H1 (cell line): ENCODE data around the gene GRM5. TPM values are rescaled to one million over a fixed set of nuclear protein-coding genes. Genes with fewer than 3 reads are reported as not detected.
"Not testable (repeated sequence)": the region's sequence is repeated elsewhere in the genome, so short reads cannot be mapped to it uniquely, and the experiment has no call there.

ENCODE experiments used
- CTCF ChIA-PET: fragments of 300-600 bp; sonication (Branson Sonifier 250); formaldehyde crosslinking; loops from one replicate; lab custom pipeline; 2021; ENCODE audit not compliant: partially characterized antibody; lab: Charles Lee
- POLR2A ChIA-PET: fragments of 300-600 bp; sonication (Branson Sonifier 250); formaldehyde crosslinking; loops from one replicate; lab custom pipeline; 2021; ENCODE audit warnings: inconsistent platforms; ENCODE audit not compliant: partially characterized antibody; lab: Charles Lee
- DNase-seq, 2 experiments: peaks; one replicate each; pipeline versions ENCODE4 v3.0.0 to v3.0.0-alpha.2; 2010 to 2022; ENCODE audit warnings: low spot score in 2 of 2, low read depth in 1 of 2, mixed read lengths in 1 of 2
- FAIRE-seq: peaks from 2 replicates; lab custom pipeline; 2011; peaks lifted over from hg19 to GRCh38; lab: Jason Lieb, UNC
- H2AFZ ChIP-seq: 2 replicates; pipeline ENCODE4 v1.8.1; 2012; ENCODE audit warnings: low read length, inconsistent platforms
- H2AK5ac ChIP-seq: 2 replicates; pipeline ENCODE4 v1.6.1; 2013; ENCODE audit warnings: low read depth, low read length
- H2BK120ac ChIP-seq: replicated peaks from 2 replicates; pipeline ENCODE3; 2013; ENCODE audit warnings: low read depth, low read length, inconsistent platforms
- H2BK12ac ChIP-seq: 2 replicates; pipeline ENCODE4 v1.6.1; 2013; ENCODE audit warnings: low read depth, low read length
- H2BK15ac ChIP-seq: 2 replicates; pipeline ENCODE4 v1.6.1; 2013; ENCODE audit warnings: low read length
- H2BK20ac ChIP-seq: 2 replicates; pipeline ENCODE4 v1.6.1; 2013; ENCODE audit warnings: low read length
- H2BK5ac ChIP-seq: 2 replicates; pipeline ENCODE4 v1.6.1; 2013; ENCODE audit warnings: low read depth, low read length
- H3K14ac ChIP-seq: 2 replicates; pipeline ENCODE4 v1.6.1; 2013; ENCODE audit warnings: inconsistent platforms; ENCODE audit not compliant: insufficient read length
- H3K18ac ChIP-seq: 2 replicates; pipeline ENCODE4 v1.6.1; 2013; ENCODE audit warnings: low read length; ENCODE audit errors: extremely low read depth
- H3K23ac ChIP-seq: 2 replicates; pipeline ENCODE4 v1.6.1; 2013; ENCODE audit warnings: inconsistent platforms; ENCODE audit not compliant: insufficient read length
- H3K23me2 ChIP-seq: 2 replicates; pipeline ENCODE4 v1.6.1; 2013; ENCODE audit warnings: low read depth, low read length
- H3K27ac ChIP-seq: 2 replicates; pipeline ENCODE4 v1.6.1; 2011; ENCODE audit warnings: low read depth, low read length, inconsistent platforms
- H3K27me3 ChIP-seq, 4 experiments: replicated peaks in 1 of 4; 1 replicate in 1 of 4; 2 replicates in 3 of 4; pipeline versions ENCODE4 v1.6.1 to v1.8.1; 2011 to 2013; ENCODE audit warnings: low read length in 3 of 4, mild to moderate bottlenecking in 3 of 4, inconsistent platforms in 2 of 4, mixed read lengths in 2 of 4, moderate library complexity in 1 of 4; ENCODE audit not compliant: control insufficient read depth in 3 of 4, insufficient read depth in 3 of 4; ENCODE audit errors: extremely low read depth in 1 of 4
- H3K36me3 ChIP-seq, 4 experiments: 2 replicates each; pipeline versions ENCODE4 v1.6.1 to v1.8.1; 2011 to 2013; ENCODE audit warnings: mild to moderate bottlenecking in 4 of 4, low read length in 3 of 4, moderate library complexity in 2 of 4, control low read depth in 1 of 4, inconsistent platforms in 1 of 4; ENCODE audit not compliant: insufficient read depth in 4 of 4, control insufficient read depth in 2 of 4
- H3K4ac ChIP-seq: replicated peaks from 2 replicates; pipeline ENCODE3; 2013; ENCODE audit warnings: low read length, low read depth, mixed read lengths, inconsistent platforms; ENCODE audit not compliant: insufficient read length
- H3K4me1 ChIP-seq, 4 experiments: replicated peaks in 1 of 4; 1 replicate in 1 of 4; 2 replicates in 3 of 4; pipeline versions ENCODE4 v1.6.1 to v1.8.1; 2011 to 2013; ENCODE audit warnings: low read length in 3 of 4, inconsistent platforms in 2 of 4, mixed read lengths in 1 of 4; ENCODE audit not compliant: insufficient read depth in 4 of 4, control insufficient read depth in 3 of 4
- H3K4me2 ChIP-seq, 2 experiments: 2 replicates each; pipeline versions ENCODE4 v1.6.1 to v1.8.1; 2011 to 2013; ENCODE audit warnings: low read depth in 2 of 2, low read length in 2 of 2, control low read depth in 1 of 2, inconsistent platforms in 1 of 2, mild to moderate bottlenecking in 1 of 2; ENCODE audit not compliant: insufficient read depth in 1 of 2
- H3K4me3 ChIP-seq, 4 experiments: fragments of 200-600, 300-600 bp in 1 of 4; sonication (generic), shearing (Covaris generic), sonication (Bioruptor Twin) in 1 of 4; 2 replicates each; pipeline versions ENCODE4 v1.5.1 to v1.8.1; 2011 to 2016; ENCODE audit warnings: low read length in 4 of 4, low read depth in 3 of 4, control low read depth in 2 of 4, inconsistent platforms in 2 of 4, mild to moderate bottlenecking in 2 of 4, mixed read lengths in 1 of 4, moderate library complexity in 1 of 4; ENCODE audit not compliant: insufficient read depth in 2 of 4; ENCODE audit errors: extremely low read depth in 1 of 4
- H3K56ac ChIP-seq: replicated peaks from 2 replicates; pipeline ENCODE3; 2013; ENCODE audit warnings: low read depth, mild to moderate bottlenecking, mixed read lengths, low read length, inconsistent platforms; ENCODE audit not compliant: insufficient read length
- H3K79me1 ChIP-seq: 2 replicates; pipeline ENCODE4 v1.6.1; 2013; ENCODE audit warnings: low read depth, low read length, control low read depth
- H3K79me2 ChIP-seq, 2 experiments: 2 replicates each; pipeline versions ENCODE4 v1.6.1 to v1.8.1; 2012 to 2013; ENCODE audit warnings: low read length in 2 of 2, mild to moderate bottlenecking in 2 of 2, inconsistent platforms in 1 of 2; ENCODE audit not compliant: insufficient read depth in 2 of 2, control insufficient read depth in 1 of 2
- H3K9ac ChIP-seq, 4 experiments: replicated peaks in 1 of 4; 1 replicate in 1 of 4; 2 replicates in 3 of 4; pipeline versions ENCODE4 v1.6.1 to v1.8.1; 2011 to 2013; ENCODE audit warnings: low read depth in 3 of 4, low read length in 3 of 4, control low read depth in 2 of 4, mild to moderate bottlenecking in 2 of 4, moderate library complexity in 2 of 4, inconsistent platforms in 1 of 4; ENCODE audit errors: extremely low read depth in 1 of 4
- H3K9me3 ChIP-seq, 2 experiments: 2 replicates each; pipeline versions ENCODE4 v1.6.1 to v1.8.1; 2012 to 2013; ENCODE audit warnings: mild to moderate bottlenecking in 2 of 2, moderate library complexity in 2 of 2, control low read depth in 1 of 2, inconsistent platforms in 1 of 2, low read depth in 1 of 2, low read length in 1 of 2, mixed read lengths in 1 of 2; ENCODE audit not compliant: insufficient read depth in 2 of 2
- H4K20me1 ChIP-seq, 2 experiments: replicated peaks in 1 of 2; 2 replicates each; pipeline versions ENCODE3 to v1.8.1; 2011 to 2013; ENCODE audit warnings: inconsistent platforms in 2 of 2, low read length in 2 of 2, mild to moderate bottlenecking in 1 of 2; ENCODE audit not compliant: insufficient read depth in 2 of 2, control insufficient read depth in 1 of 2
- H4K5ac ChIP-seq: 2 replicates; pipeline ENCODE4 v1.6.1; 2013; ENCODE audit warnings: low read length, low read depth, mixed read lengths, inconsistent platforms; ENCODE audit not compliant: insufficient read length
- H4K8ac ChIP-seq: 2 replicates; pipeline ENCODE4 v1.8.0; 2013; ENCODE audit warnings: mild to moderate bottlenecking, moderate library complexity, low read length, inconsistent platforms; ENCODE audit not compliant: insufficient read depth; ENCODE audit errors: extremely low read depth
- H4K91ac ChIP-seq: replicated peaks from 2 replicates; pipeline ENCODE3; 2013; ENCODE audit warnings: low read length, mixed read lengths, inconsistent platforms; ENCODE audit not compliant: insufficient read length
- CTCF ChIP-seq, 3 experiments: IDR thresholded peaks; 1 replicate in 2 of 3; 2 replicates in 1 of 3; pipeline versions ENCODE4 v1.5.1 to v1.6.1; 2011; ENCODE audit warnings: low read length in 3 of 3, mild to moderate bottlenecking in 3 of 3, inconsistent platforms in 2 of 3, low read depth in 1 of 3, moderate library complexity in 1 of 3; ENCODE audit not compliant: insufficient read depth in 1 of 3; ENCODE audit errors: control extremely low read depth in 1 of 3
- RAD21 ChIP-seq, 2 experiments: IDR thresholded peaks in 1 of 2; conservative IDR thresholded peaks in 1 of 2; 2 replicates each; pipeline ENCODE4 v1.6.1; 2011; ENCODE audit warnings: low read depth in 2 of 2, low read length in 2 of 2, improper control_type of control experiment in 1 of 2, inconsistent platforms in 1 of 2, mild to moderate bottlenecking in 1 of 2, moderate library complexity in 1 of 2
- WGBS, 2 experiments: shearing (Covaris generic) in 1 of 2; methylation state at CpG; one replicate each; pipeline versions ENCODE4 v1.1.6 to v1.1.7; 2013 to 2015; ENCODE audit warnings: low lambda C conversion rate in 2 of 2, mixed read lengths in 2 of 2, inconsistent platforms in 1 of 2, low coverage in 1 of 2, missing lambda C conversion rate in 1 of 2; ENCODE audit not compliant: insufficient replicate concordance in 2 of 2, insufficient coverage in 1 of 2, insufficient read length in 1 of 2; ENCODE audit errors: extremely low coverage in 1 of 2, missing lambda C conversion rate in 1 of 2; 5-methylcytosine and 5-hydroxymethylcytosine counted together
- polyA plus RNA-seq, 7 experiments: library from polyadenylated mRNA; depleted of rRNA in 3 of 7; stranded (reverse) in 5 of 7; unstranded in 2 of 7; fragments of >200 nt in 5 of 7; fragments of 200-250 nt in 2 of 7; gene quantifications; 1 replicate in 5 of 7; 2 replicates in 1 of 7; 4 replicates in 1 of 7; pipeline versions ENCODE4 v1.2.1 to v1.2.3, GENCODE V29; 2011 to 2013; ENCODE audit warnings: missing spikeins in 2 of 7, mixed read lengths in 2 of 7
- total RNA-seq: library from RNA; stranded (reverse); fragmentation: NEBNext Ultra II Directional; extraction: Animal tissue kit (Norgen Biotek cat#: 25700); gene quantifications from 2 replicates; pipeline ENCODE4 v1.2.1, GENCODE V29; 2021

The GRM5 gene
- total and polyA plus RNA-seq, 2 of the 8 experiments (the other 6 are each of a cell fraction or from before 2014, with no cell fraction given): 0.15 to 0.43 TPM

- DNase-seq: peak in 1 of 2 experiments; percentile 51
- peak overlapping the region in 3 of 4 experiments; percentile 30 to 52 (median 33); a peak in 6 of 8 replicates for H3K4me3 ChIP-seq
- H3K9ac ChIP-seq, H3K9me3 ChIP-seq, H3K14ac ChIP-seq, H2AK5ac ChIP-seq, H2AFZ ChIP-seq, H3K79me1 ChIP-seq, POLR2A ChIA-PET, H3K79me2 ChIP-seq, H3K4me1 ChIP-seq, H3K4ac ChIP-seq, H3K27ac ChIP-seq, H4K20me1 ChIP-seq, H3K36me3 ChIP-seq, H2BK5ac ChIP-seq, H3K56ac ChIP-seq, H4K91ac ChIP-seq, H2BK15ac ChIP-seq, H3K18ac ChIP-seq, H3K23me2 ChIP-seq, H2BK20ac ChIP-seq, H3K23ac ChIP-seq, FAIRE-seq, H4K5ac ChIP-seq, H4K8ac ChIP-seq, H2BK120ac ChIP-seq, H2BK12ac ChIP-seq: not testable (repeated sequence)
- peak overlapping the region; percentile 71 to 81 for H3K4me2 ChIP-seq
- WGBS, 2 experiments: 10% methylated on average over 9 of the region's 17 CpGs; no CpG with 5 or more reads in 1 of the 2 experiments
- TF ChIP-seq RAD21 (IDR thresholded peaks at IDR 0.05 in 1 of 2, conservative IDR thresholded peaks at IDR 0.05 in 1 of 2; ENCODE audit: low read depth in 2 of 2, low read length in 2 of 2) (peak; percentile 35 to 42), CTCF (IDR thresholded peaks at IDR 0.05; ENCODE audit: control extremely low read depth in 1 of 3, insufficient read depth in 1 of 3, low read depth in 1 of 3, low read length in 3 of 3) (0 out of 4 replicates have a peak, but pooled peaks of 1 of the 3 experiments have one; percentile 9)
- peaks cover 10 to 48% (median 33%) of the 10 kb centered on the region in 4 experiments for H3K27me3 ChIP-seq
- CTCF ChIA-PET: interaction anchor here (0.5 to 1.4 kb wide), 3 partner anchors 361 to 561 kb away, joined by 3 read pairs; no protein-coding TSS in a partner anchor
These were observed 2.3 kb downstream of the GRM5 start for GRCh38 chr11:89063481-89063951.
